ENCODE measurements around the gene PDE6H. TPM values are rescaled to one million over a fixed set of nuclear protein-coding genes. Genes with fewer than 3 reads are reported as not detected.

The PDE6H gene
- total and polyA plus RNA-seq, 2 of the 8 experiments (the other 6 are each of a cell fraction or from before 2014, with no cell fraction given): not detected

DNA sequence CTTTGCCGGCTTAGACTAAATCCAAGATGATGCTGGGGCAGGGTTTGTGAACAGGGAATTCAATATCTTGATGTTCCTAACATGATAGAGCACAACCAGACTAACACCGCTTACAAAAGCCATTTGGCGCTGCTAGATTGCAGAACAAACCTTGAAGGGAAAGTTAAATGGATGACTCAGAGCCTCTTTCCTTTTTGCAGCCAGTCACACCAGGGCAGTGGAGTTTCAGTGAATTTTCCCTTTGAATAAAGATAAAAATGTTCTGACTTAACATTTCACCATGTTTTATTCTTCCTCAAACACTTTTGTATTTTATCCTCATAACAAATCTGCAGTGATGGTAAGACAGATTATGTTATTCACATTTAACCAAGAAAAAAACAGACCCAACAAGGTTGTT, 47.3 kb downstream of the PDE6H start:
- no peaks in the 10 kb centered on the region for H3K79me1 ChIP-seq (ENCODE audit: low read depth, low read length)
- H3K9ac ChIP-seq (replicated peaks in 1 of 4; ENCODE audit: extremely low read depth in 1 of 4, low read depth in 3 of 4, low read length in 3 of 4): no peak overlapping the region
- no peak overlapping the region for H2AK5ac ChIP-seq (ENCODE audit: low read depth, low read length)
- no peak for FAIRE-seq
- no peak overlapping the region for H3K56ac ChIP-seq (replicated peaks; ENCODE audit: insufficient read length, low read depth, low read length)
- H3K18ac ChIP-seq (ENCODE audit: extremely low read depth, low read length): no peak overlapping the region
- WGBS, 2 experiments (ENCODE audit: extremely low coverage in 1 of 2, insufficient coverage in 1 of 2, insufficient read length in 1 of 2, insufficient replicate concordance in 2 of 2, low coverage in 1 of 2, low lambda C conversion rate in 2 of 2, missing lambda C conversion rate in 1 of 2): 96% methylated on average over 3 of the region's 3 CpGs; no CpG with 5 or more reads in 1 of the 2 experiments
- H2BK15ac ChIP-seq (ENCODE audit: low read length): 0 out of 2 replicates have a peak overlapping the region, but pooled peaks have one; percentile 49
- H2BK20ac ChIP-seq (ENCODE audit: low read length): no peak overlapping the region
- no peaks in the 10 kb centered on the region for H3K36me3 ChIP-seq (ENCODE audit: control insufficient read depth in 2 of 4, insufficient read depth in 4 of 4, low read length in 3 of 4)
- no peak overlapping the region for H2BK12ac ChIP-seq (ENCODE audit: low read depth, low read length)
- H3K4me2 ChIP-seq (ENCODE audit: insufficient read depth in 1 of 2, low read depth in 2 of 2, low read length in 2 of 2): no peak overlapping the region
- no peak overlapping the region for H4K91ac ChIP-seq (replicated peaks; ENCODE audit: insufficient read length, low read length)
- H3K79me2 ChIP-seq (ENCODE audit: control insufficient read depth in 1 of 2, insufficient read depth in 2 of 2, low read length in 2 of 2): no peaks in the 10 kb centered on the region
- no peak overlapping the region for H4K8ac ChIP-seq (ENCODE audit: extremely low read depth, insufficient read depth, low read length)
- H2AFZ ChIP-seq (ENCODE audit: low read length): peak overlapping the region; percentile 38; the same call in 1 of the 2 replicates
- 0 out of 4 replicates have a peak, but pooled peaks cover 0 to 3% of the 10 kb centered on the region in 2 experiments for H3K9me3 ChIP-seq (ENCODE audit: insufficient read depth in 2 of 2, low read depth in 1 of 2, low read length in 1 of 2)
- no peak overlapping the region for H3K4ac ChIP-seq (replicated peaks; ENCODE audit: insufficient read length, low read depth, low read length)
- POLR2A ChIA-PET (ENCODE audit: partially characterized antibody): no interaction called here
- H3K27me3 ChIP-seq (replicated peaks in 1 of 4; ENCODE audit: control insufficient read depth in 3 of 4, extremely low read depth in 1 of 4, insufficient read depth in 3 of 4, low read length in 3 of 4): no peaks in the 10 kb centered on the region
- H3K4me1 ChIP-seq (replicated peaks in 1 of 4; ENCODE audit: control insufficient read depth in 3 of 4, insufficient read depth in 4 of 4, low read length in 3 of 4): no peaks in the 10 kb centered on the region; a peak in 1 of 7 replicates
- H4K5ac ChIP-seq (ENCODE audit: insufficient read length, low read depth, low read length): no peak overlapping the region
- no peak overlapping the region for H3K14ac ChIP-seq (ENCODE audit: insufficient read length)
- no peaks in the 10 kb centered on the region for H3K23me2 ChIP-seq (ENCODE audit: low read depth, low read length)
- no peak overlapping the region for H2BK120ac ChIP-seq (replicated peaks; ENCODE audit: low read depth, low read length)
- H3K27ac ChIP-seq (ENCODE audit: low read depth, low read length): no peak overlapping the region
- H3K4me3 ChIP-seq (ENCODE audit: extremely low read depth in 1 of 4, insufficient read depth in 2 of 4, low read depth in 3 of 4, low read length in 4 of 4): no peak overlapping the region
- no peak for DNase-seq (ENCODE audit: low read depth in 1 of 2, low spot score in 2 of 2)
- H2BK5ac ChIP-seq (ENCODE audit: low read depth, low read length): no peak overlapping the region
- CTCF ChIA-PET (ENCODE audit: partially characterized antibody): interaction anchor here (1.1 to 1.5 kb wide), 3 partner anchors 8 to 15 kb away, joined by 3 to 5 read pairs (median 4); no protein-coding TSS in a partner anchor
- TF ChIP-seq MAFK (IDR thresholded peaks at IDR 0.05; ENCODE audit: low read depth, low read length) (no peak), JUND (IDR thresholded peaks at IDR 0.05; ENCODE audit: low read length) (peak; percentile 17; the same call in 1 of the 2 replicates)
- no peaks in the 10 kb centered on the region for H4K20me1 ChIP-seq (replicated peaks in 1 of 2; ENCODE audit: control insufficient read depth in 1 of 2, insufficient read depth in 2 of 2, low read length in 2 of 2)
- H3K23ac ChIP-seq (ENCODE audit: insufficient read length): no peak overlapping the region

Other genes starting within 250 kb of the PDE6H start
- 122 and 134 TPM in 2 replicates for gene WBP11, start 169.6 kb upstream of the PDE6H start, total RNA-seq (2021; fragmentation: NEBNext Ultra II Directional; extraction: Animal tissue kit (Norgen Biotek cat#: 25700))
- gene WBP11, start 169.6 kb upstream of the PDE6H start, polyA plus RNA-seq (2011; rRNA removed): 22.1 and 24.0 TPM in 2 replicates
- gene C12orf60, start 169.4 kb upstream of the PDE6H start, total RNA-seq (2021; fragmentation: NEBNext Ultra II Directional; extraction: Animal tissue kit (Norgen Biotek cat#: 25700)): 1.2 and 1.5 TPM in 2 replicates
- 0.91 and 1.2 TPM in 2 replicates for gene C12orf60, start 169.4 kb upstream of the PDE6H start, polyA plus RNA-seq (2011; rRNA removed)
- gene SMCO3, start 158.9 kb upstream of the PDE6H start, total RNA-seq (2021; fragmentation: NEBNext Ultra II Directional; extraction: Animal tissue kit (Norgen Biotek cat#: 25700)): not detected in 2 replicates
- gene SMCO3, start 158.9 kb upstream of the PDE6H start, polyA plus RNA-seq (2011; rRNA removed): not detected in 2 replicates
- gene ART4, start 129.5 kb upstream of the PDE6H start, total RNA-seq (2021; fragmentation: NEBNext Ultra II Directional; extraction: Animal tissue kit (Norgen Biotek cat#: 25700)): not detected in 2 replicates
- not detected in 2 replicates for gene ART4, start 129.5 kb upstream of the PDE6H start, polyA plus RNA-seq (2011; rRNA removed)
- not detected in 2 replicates for gene MGP, start 87.2 kb upstream of the PDE6H start, total RNA-seq (2021; fragmentation: NEBNext Ultra II Directional; extraction: Animal tissue kit (Norgen Biotek cat#: 25700))
- gene MGP, start 87.2 kb upstream of the PDE6H start, polyA plus RNA-seq (2011; rRNA removed): not detected in 2 replicates
- not detected in 2 replicates for gene ERP27, start 34.5 kb upstream of the PDE6H start, total RNA-seq (2021; fragmentation: NEBNext Ultra II Directional; extraction: Animal tissue kit (Norgen Biotek cat#: 25700))
- gene ERP27, start 34.5 kb upstream of the PDE6H start, polyA plus RNA-seq (2011; rRNA removed): not detected in 2 replicates
- gene ARHGDIB, start 11.4 kb upstream of the PDE6H start, total RNA-seq (2021; fragmentation: NEBNext Ultra II Directional; extraction: Animal tissue kit (Norgen Biotek cat#: 25700)): 0.48 and 0.82 TPM in 2 replicates
- gene ARHGDIB, start 11.4 kb upstream of the PDE6H start, polyA plus RNA-seq (2011; rRNA removed): 0.55 and 1.3 TPM in 2 replicates
- gene RERG, start 248.4 kb downstream of the PDE6H start, total RNA-seq (2021; fragmentation: NEBNext Ultra II Directional; extraction: Animal tissue kit (Norgen Biotek cat#: 25700)): 0.55 and 0.86 TPM in 2 replicates
- 0.12 and 0.27 TPM in 2 replicates for gene RERG, start 248.4 kb downstream of the PDE6H start, polyA plus RNA-seq (2011; rRNA removed)

Data from H1 (cell line).